OCI-LY7 (cell line): ENCODE data around the gene METTL4. TPM values are rescaled to one million over a fixed set of nuclear protein-coding genes. Genes with fewer than 3 reads are reported as not detected.
A peak's percentile ranks its signal among the peaks of the same experiment; 100 is the strongest.

ENCODE experiments used
- BruUV-seq: library from RNA; stranded (reverse); fragments of 400-500 nt; replicated peaks from 2 replicates; lab custom pipeline; 2021; lab: Mats Ljungman, UMichigan
- CTCF ChIA-PET: fragments of 300-600 bp; sonication (Branson Sonifier 250); formaldehyde crosslinking; loops from one replicate; lab custom pipeline; 2022; ENCODE audit warnings: antibody characterized with exemption; ENCODE audit not compliant: unreplicated experiment; lab: Charles Lee
- POLR2A ChIA-PET: fragments of 300-600 bp; sonication (Branson Sonifier 250); formaldehyde crosslinking; loops from one replicate; lab custom pipeline; 2022; ENCODE audit warnings: antibody characterized with exemption; lab: Charles Lee
- DNase-seq: peaks from one replicate; pipeline ENCODE4 v3.0.0-alpha.2; 2015; ENCODE audit warnings: low spot score
- H2AFZ ChIP-seq: fragments of 200-600 bp; sonication (generic), shearing (Covaris generic); 2 replicates; pipeline ENCODE4 v1.6.1; 2014; ENCODE audit warnings: mild to moderate bottlenecking, antibody characterized with exemption, low read length, moderate library complexity
- H3K27ac ChIP-seq: fragments of 200-600 bp; sonication (generic); 2 replicates; pipeline ENCODE4 v1.5.1; 2014; ENCODE audit warnings: mixed run types, low read depth, mild to moderate bottlenecking, moderate library complexity, low read length, inconsistent platforms; ENCODE audit not compliant: poor library complexity, severe bottlenecking
- H3K36me3 ChIP-seq: fragments of 200-600 bp; sonication (generic); 2 replicates; pipeline ENCODE4 v1.6.1; 2014; ENCODE audit warnings: mild to moderate bottlenecking, antibody characterized with exemption, low read length, moderate library complexity, mixed read lengths; ENCODE audit not compliant: insufficient read depth
- H3K4me1 ChIP-seq: fragments of 200-600 bp; sonication (generic); 2 replicates; pipeline ENCODE4 v1.5.1; 2014; ENCODE audit warnings: mild to moderate bottlenecking, low read length; ENCODE audit not compliant: insufficient read depth, poor library complexity, severe bottlenecking
- H3K4me2 ChIP-seq: fragments of 200-600 bp; sonication (generic); 2 replicates; pipeline ENCODE4 v1.6.1; 2014; ENCODE audit warnings: mild to moderate bottlenecking, low read length
- H3K4me3 ChIP-seq: fragments of 200-600 bp; sonication (generic); 2 replicates; pipeline ENCODE4 v1.5.1; 2014; ENCODE audit warnings: mild to moderate bottlenecking, low read depth, low read length; ENCODE audit not compliant: poor library complexity, severe bottlenecking
- H3K79me2 ChIP-seq: fragments of 200-600 bp; sonication (generic); 2 replicates; pipeline ENCODE4 v1.6.1; 2016; ENCODE audit warnings: low read depth, mild to moderate bottlenecking, low read length, moderate library complexity, mixed read lengths; ENCODE audit not compliant: insufficient read depth
- H3K9me2 ChIP-seq: fragments of 200-600 bp; sonication (generic); 2 replicates; pipeline ENCODE4 v1.6.1; 2016; ENCODE audit warnings: mild to moderate bottlenecking, low read length, mixed read lengths; ENCODE audit not compliant: insufficient read depth
- H3K9me3 ChIP-seq: fragments of 200-600 bp; sonication (generic); 2 replicates; pipeline ENCODE4 v1.6.1; 2014; ENCODE audit warnings: mild to moderate bottlenecking, mixed run types, low read length, mixed read lengths
- H4K20me1 ChIP-seq: fragments of 200-600 bp; sonication (generic); 2 replicates; pipeline ENCODE4 v1.6.1; 2014; ENCODE audit warnings: mild to moderate bottlenecking, antibody characterized with exemption, low read length, moderate library complexity, mixed read lengths; ENCODE audit not compliant: insufficient read depth
- EZH2phosphoT487 ChIP-seq: fragments of 200-600 bp; sonication (generic); IDR thresholded peaks from 2 replicates; pipeline ENCODE4 v1.6.1; 2018; ENCODE audit warnings: low read depth, borderline replicate concordance, mild to moderate bottlenecking, mixed run types, antibody characterized with exemption, low read length, moderate library complexity, mixed read lengths
- intact Hi-C: fragments of 100-400 bp; cut with micrococcal nuclease; formaldehyde crosslinking; loops from one replicate; pipeline ENCODE4 v1.10.0; 2022; ENCODE audit not compliant: unreplicated experiment
- total RNA-seq, 2 experiments: library from RNA; depleted of rRNA in 1 of 2; stranded (reverse); fragments of >200 nt in 1 of 2; shearing (Covaris generic) in 1 of 2; gene quantifications; 2 replicates each; pipeline ENCODE4 v1.2.3, GENCODE V29; 2014 to 2022
- TF ChIP-seq, protein P1 (sequence below): fragments of 200-600 bp; sonication (generic); conservative IDR thresholded peaks from 2 replicates; pipeline ENCODE4 v1.5.1; 2014; ENCODE audit warnings: mild to moderate bottlenecking, antibody characterized with exemption, low read length, moderate library complexity, mixed read lengths

METTL4 gene
- total RNA-seq, 2 experiments from 2014 or later, result 11.8 to 23.7 TPM

GRCh38 chr18:2572892-2573291 lies 1.6 kb upstream of the METTL4 start:
- Histone ChIP-seq H3K36me3 (peaks cover 59% of the 10 kb centered on the region), H3K9me3 (no peaks in the 10 kb centered on the region), H3K4me3 (peak overlapping the region; percentile 84), H3K4me1 (peaks cover 19% of the 10 kb centered on the region), H2AFZ (no peak overlapping the region), H4K20me1 (peaks cover 4% of the 10 kb centered on the region; the same call in 1 of the 2 replicates), H3K9me2 (no peaks in the 10 kb centered on the region), H3K27ac (peak overlapping the region; percentile 78), H3K4me2 (peak overlapping the region; percentile 95), H3K79me2 (peaks cover 79% of the 10 kb centered on the region)
- ChIA-PET CTCF (no interaction called here), POLR2A (interaction anchor here (0.6 to 3.1 kb wide), 10 partner anchors 10 to 115 kb away, joined by 3 to 11 read pairs (median 7); partner anchors contain the start of gene SMCHD1)
- no peak for DNase-seq
- no TSS peak for BruUV-seq
- TF ChIP-seq, protein P1, sequence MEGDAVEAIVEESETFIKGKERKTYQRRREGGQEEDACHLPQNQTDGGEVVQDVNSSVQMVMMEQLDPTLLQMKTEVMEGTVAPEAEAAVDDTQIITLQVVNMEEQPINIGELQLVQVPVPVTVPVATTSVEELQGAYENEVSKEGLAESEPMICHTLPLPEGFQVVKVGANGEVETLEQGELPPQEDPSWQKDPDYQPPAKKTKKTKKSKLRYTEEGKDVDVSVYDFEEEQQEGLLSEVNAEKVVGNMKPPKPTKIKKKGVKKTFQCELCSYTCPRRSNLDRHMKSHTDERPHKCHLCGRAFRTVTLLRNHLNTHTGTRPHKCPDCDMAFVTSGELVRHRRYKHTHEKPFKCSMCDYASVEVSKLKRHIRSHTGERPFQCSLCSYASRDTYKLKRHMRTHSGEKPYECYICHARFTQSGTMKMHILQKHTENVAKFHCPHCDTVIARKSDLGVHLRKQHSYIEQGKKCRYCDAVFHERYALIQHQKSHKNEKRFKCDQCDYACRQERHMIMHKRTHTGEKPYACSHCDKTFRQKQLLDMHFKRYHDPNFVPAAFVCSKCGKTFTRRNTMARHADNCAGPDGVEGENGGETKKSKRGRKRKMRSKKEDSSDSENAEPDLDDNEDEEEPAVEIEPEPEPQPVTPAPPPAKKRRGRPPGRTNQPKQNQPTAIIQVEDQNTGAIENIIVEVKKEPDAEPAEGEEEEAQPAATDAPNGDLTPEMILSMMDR, result no peak
- no peak for TF ChIP-seq EZH2phosphoT487
- intact Hi-C loops, result loop anchor here (5.0 kb wide), 1 partner anchor 674 kb away; the partner anchor contains the start of gene MYL12A

DNA sequence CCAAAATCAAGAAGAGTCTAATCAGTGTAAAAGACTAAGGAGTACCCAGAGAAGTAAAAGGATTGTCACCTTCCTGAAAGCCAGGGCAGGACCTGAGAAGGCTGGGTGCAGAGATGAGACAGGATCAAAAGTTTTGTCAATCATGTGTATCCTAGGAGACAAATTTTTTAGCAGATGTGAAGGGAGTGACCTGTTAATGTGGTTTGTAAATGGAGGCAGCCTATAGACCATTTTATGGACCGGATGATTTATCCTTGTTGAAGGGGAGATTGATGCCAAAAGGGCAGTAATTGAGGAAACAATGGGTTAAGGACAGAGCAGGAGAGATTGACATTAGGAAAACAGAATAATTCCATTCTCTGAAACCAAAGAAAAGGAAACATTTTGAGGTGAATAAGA lies 865 bp upstream of the METTL4 start:
- Histone ChIP-seq H3K36me3 (peaks cover 59% of the 10 kb centered on the region), H3K4me1 (peaks cover 19% of the 10 kb centered on the region), H3K9me2 (no peaks in the 10 kb centered on the region), H3K79me2 (peaks cover 79% of the 10 kb centered on the region), H3K4me2 (peak overlapping the region; percentile 95), H3K4me3 (peak overlapping the region; percentile 84), H4K20me1 (peaks cover 4% of the 10 kb centered on the region; the same call in 1 of the 2 replicates), H3K27ac (peak overlapping the region; percentile 78), H2AFZ (peak overlapping the region; percentile 66; the same call in 1 of the 2 replicates), H3K9me3 (no peaks in the 10 kb centered on the region)
- intact Hi-C loops, result loop anchor here (5.0 kb wide), 1 partner anchor 675 kb away; the partner anchor contains the start of gene MYL12A
- ChIA-PET POLR2A (interaction anchor here (1.4 to 2.0 kb wide), 5 partner anchors 10 to 64 kb away, joined by 3 to 7 read pairs (median 5); no protein-coding TSS in a partner anchor), CTCF (no interaction called here)
- DNase-seq, result no peak
- BruUV-seq, result TSS peak; percentile 67
- TF ChIP-seq, protein P1, result no peak
- TF ChIP-seq EZH2phosphoT487, result no peak

DNA sequence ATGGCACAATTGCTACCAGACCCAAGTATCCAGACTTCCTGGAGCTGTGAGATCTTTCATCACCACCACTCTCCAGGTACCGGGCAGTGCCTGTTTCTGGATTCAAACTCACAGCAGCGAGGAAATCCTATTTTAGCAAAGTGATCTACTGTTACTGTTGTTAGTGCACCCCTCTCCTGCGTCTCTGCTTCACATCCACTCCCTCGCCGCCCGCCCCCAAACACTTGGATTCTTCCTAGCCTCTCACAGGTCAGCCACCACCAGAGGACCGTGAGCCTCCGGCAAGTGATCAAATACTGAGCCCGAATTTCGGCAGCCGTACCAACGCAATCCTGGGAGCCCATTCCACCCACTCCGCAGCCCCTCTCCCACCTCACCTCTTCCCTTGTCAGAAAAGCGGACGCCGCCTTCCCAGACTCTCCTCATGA lies 519 bp downstream of the METTL4 start:
- Histone ChIP-seq H3K36me3 (peaks cover 57% of the 10 kb centered on the region), H3K9me2 (no peaks in the 10 kb centered on the region), H3K4me3 (peak overlapping the region; percentile 84), H3K27ac (peak overlapping the region; percentile 78), H3K9me3 (no peaks in the 10 kb centered on the region), H3K79me2 (peaks cover 66% of the 10 kb centered on the region), H3K4me2 (peak overlapping the region; percentile 95), H4K20me1 (peaks cover 4% of the 10 kb centered on the region; the same call in 1 of the 2 replicates), H3K4me1 (peaks cover 19% of the 10 kb centered on the region), H2AFZ (peak overlapping the region; percentile 66)
- TF ChIP-seq EZH2phosphoT487, result no peak
- TF ChIP-seq, protein P1, result no peak
- peak; percentile 78 for DNase-seq
- BruUV-seq, result TSS peak; percentile 78
- ChIA-PET CTCF (interaction anchor here (1.1 kb wide), 1 partner anchor 1077 kb away, joined by 3 read pairs; no protein-coding TSS in a partner anchor), POLR2A (interaction anchor here (0.5 to 2.0 kb wide), 6 partner anchors 8 to 819 kb away, joined by 3 to 8 read pairs (median 4); no protein-coding TSS in a partner anchor)
- intact Hi-C loops, result loop anchor here (1.0 to 5.0 kb wide), 3 partner anchors 66 to 677 kb away; partner anchors contain the start of genes MYL12A and SMCHD1
